GM21360 (cell line): ENCODE results near the gene BAG1.

Experiments used
- ATAC-seq: cut with Tn5 transposase; IDR thresholded peaks from one replicate; pipeline ENCODE4 v1.9.1; 2021; ENCODE audit warnings: mild to moderate bottlenecking, moderate library complexity; ENCODE audit not compliant: unreplicated experiment

Gene BAG1

DNA sequence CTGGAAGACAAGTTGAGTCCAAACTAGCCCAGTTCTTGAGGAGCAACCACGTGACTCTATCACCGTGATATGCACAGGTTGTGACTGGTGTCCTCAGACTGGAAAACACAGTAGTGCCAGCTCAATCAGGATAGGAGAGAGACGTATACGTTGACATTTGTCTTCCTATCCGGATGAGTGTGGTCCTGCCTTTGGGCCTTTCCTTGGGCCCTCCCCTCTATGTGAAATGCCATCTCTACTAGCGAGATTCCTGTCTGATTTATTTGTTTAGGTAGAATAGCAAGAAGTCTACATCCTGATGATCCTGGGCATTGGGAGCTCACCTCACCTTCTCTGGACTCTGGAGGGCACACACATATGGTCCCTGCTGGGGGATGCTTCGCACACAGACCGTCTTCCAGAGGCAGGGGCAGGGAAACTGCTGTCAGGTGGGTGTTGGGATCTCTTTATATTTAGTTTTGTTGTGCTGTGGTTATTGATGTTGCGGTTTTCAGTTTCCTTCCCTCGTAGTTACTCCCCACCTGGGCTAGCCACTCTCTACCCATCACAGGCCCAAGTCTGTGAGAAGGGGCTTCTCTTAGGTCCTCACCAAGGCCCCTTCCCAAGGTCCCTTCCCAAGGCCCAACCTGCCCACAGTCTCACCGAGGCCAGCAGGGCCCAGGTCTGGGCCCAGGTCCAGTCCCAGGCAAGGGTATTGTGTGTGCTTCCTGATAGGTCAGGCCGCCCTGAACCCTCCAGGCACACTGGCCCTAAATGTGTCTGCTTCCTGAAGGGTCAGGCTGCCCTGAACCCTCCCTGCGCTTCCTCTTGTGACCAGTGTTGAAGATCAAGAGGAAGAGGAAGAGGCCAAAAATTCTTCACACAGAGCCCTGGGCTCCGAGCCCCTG, 43.6 kb downstream of the BAG1 start:
- ATAC-seq = no peak

DNA sequence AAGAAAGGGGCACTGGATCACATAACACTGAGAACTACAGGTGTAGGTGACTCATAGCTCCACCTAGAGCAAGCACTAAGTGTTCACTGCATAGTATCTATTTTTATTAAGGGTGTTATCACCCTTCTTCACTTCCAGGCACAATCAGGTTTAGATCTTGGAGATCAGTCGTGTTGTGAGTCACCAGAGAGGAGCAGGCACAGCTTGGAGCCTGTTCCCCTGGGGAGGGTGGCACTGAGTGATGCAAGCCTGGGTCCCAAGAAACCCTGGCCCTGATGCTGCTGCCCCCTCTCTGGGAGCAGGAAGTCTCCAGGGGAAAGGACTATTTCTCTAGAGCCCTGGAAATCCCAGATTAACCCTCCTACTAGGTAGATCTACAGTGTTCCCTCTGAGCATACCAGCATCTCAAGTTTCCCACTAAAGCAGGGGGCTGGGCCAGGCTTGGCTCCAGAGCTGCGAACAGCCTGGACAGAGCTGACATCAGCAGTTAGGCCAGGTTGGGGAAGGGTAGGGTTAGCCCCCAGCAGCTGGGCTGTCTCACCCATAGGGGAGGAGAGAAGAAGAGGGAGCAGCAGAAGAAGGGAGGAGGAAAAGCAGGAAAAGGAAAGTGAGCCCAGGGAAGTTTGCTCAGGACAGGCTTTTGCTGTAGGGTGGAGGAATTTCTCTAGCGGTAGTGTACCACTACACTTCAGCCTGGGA, 52.7 kb downstream of the BAG1 start:
- ATAC-seq = no peak

DNA sequence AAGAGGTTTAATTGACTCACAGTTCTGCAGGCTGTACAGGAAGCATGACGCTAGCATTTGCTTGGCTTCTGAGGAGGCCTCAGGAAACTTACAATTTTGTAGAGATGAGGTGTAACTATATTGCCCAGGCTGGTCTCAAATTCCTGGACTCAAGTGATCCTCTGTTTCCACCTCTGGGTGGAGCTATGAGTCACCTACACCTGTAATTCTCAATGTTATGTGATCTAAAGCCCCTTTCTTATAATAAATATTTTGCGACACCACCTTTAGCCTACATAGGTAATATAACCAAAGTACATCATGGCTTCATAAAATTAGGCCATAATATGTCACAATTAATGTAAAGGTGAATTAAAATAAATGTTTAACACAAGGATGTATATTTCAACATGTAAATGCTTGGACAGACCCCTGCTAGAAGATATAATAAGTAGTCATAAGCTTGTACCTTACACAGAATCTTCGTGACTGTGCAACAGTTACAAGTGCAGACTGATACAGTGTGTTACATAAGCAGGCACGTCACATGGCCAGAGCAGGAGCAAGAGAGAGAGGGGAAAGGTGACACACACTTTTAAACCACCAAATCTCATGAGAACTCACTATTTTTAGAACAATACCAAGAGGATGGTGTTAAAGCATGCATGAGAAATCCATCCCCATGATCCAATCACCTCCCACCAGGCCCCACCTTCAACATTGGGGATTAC, 54.3 kb downstream of the BAG1 start:
- no peak for ATAC-seq

DNA sequence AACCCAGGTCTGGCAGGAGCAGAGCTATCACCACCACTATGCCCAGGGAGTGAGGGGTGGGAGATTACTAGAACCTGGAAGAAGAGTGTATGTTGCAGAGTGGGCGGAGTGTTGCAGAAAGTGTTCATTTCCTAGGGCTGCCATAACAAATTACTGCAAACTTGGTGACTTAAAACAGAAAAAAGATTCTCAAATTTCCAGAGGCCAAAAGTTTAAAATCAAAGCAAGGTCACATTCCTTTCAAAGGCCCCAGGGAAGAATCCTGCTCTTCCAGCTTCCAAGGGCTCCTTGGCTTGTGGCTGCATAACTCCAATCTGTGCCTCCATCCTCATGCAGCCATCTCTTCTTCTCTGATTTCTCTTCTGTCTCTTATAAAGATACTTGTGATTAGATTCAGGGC, 55.1 kb downstream of the BAG1 start:
- no peak for ATAC-seq

DNA sequence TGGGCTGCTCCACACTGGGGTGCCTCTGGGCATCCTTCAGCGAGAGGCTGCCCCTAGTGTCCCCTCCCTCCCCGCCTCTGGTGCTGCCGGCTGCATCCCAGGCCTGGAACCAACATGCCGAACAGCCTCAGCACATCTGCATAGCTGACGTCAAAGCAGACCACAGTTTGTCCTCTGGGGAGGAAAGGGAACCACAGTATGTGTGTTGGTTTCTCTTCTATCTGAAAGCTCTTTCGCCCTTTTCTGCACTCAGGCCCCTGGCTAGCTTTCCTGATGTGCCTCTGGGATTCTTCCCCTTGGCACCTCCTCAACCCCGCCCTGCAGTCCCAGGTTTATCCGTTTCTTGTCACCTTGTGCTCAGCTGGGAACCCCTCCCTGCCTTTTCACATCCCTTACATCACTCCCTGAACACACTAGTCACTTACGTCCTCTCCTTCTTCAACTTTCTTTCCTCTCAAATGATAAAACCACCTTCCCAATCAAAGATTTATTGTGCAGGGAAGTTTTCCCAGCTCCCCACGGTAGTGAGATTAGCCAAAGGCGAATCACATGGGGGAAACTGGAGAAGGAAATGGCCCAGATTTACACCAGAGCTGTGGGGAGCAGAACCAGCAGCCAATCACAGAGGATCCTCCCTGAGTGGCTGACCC, 61.8 kb downstream of the BAG1 start:
- ATAC-seq = peak; percentile 99
